Stimulated activated CD8-positive, alpha-beta memory T cell treated with anti-CD3 and anti-CD28 coated beads, Interleukin-7, amount 100 ng/mL, for 24 hours (primary cell): ENCODE results near the gene AMOT.

Source experiments
- DNase-seq: peaks from one replicate; pipeline ENCODE4 v3.0.0-alpha.2; 2020; ENCODE audit warnings: low read depth

The AMOT gene

DNA sequence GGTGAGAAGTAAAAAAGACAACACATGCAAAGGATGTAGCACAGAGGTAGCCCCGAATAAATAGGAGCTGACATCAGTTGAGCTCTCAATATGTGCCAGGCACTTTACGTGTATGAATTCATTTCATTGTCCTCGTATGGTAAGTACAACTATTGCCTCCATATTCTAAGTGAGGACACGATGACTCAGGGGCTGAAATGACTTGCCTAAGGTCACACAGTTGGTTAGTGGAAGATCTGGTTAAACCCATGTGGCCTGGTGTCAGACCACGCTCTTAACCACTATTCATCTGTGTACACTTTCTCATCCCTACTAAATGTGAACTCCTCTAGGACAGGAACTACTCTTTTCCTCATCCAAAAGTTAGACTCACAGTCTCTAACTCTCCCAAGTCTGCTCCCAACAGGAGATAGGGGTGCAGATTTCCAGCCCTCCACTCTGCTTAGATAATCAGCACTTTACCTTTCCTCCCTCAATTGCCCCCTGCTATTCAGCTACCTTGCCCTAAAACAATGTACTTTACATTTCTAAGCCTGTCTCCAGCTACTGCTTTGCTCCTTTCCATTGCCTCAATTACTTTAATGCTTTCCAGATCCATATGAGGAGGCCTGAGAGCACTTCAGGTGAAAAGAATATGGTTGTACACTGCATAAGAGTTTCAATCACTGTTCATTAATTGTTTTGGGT lies 102.1 kb downstream of the AMOT start:
- DNase-seq = no peak

DNA sequence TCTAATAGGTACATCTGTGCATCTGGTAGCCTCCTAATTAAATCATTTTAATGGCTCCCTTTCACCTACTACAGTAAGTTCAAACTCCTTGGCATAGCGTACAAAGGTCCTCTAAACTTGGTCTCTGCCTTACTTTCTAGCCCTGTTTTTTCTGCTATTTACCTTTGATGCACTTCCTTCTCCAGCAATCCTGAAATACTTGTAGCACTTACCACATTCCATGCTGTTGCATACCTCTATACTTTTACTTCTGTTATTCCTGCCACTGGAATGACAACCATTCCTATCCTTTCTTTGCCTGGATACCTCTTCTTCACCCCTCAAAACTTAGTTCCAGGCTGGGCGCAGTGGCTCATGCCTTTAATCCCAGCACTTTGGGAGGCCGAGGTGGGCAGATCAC lies 104.3 kb downstream of the AMOT start:
- no peak for DNase-seq

DNA sequence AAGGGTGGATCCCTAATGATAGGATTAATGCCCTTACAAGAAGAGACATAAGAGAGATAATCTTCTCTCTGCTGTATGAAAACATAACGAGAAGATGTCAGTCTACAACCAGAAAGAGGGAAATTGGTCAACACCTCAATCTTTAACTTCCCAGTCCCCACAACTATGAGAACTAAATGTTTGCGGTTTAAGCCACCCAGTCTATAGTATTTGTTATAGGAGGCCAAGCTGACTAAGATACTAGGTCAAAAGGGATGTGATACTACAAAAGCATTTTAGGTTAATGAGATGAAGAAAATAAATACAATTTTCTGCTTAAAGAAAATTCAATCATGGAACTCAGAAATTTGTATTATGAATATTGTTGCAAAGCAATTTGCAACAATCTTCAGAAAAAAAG lies 105.5 kb downstream of the AMOT start:
- DNase-seq = no peak

DNA sequence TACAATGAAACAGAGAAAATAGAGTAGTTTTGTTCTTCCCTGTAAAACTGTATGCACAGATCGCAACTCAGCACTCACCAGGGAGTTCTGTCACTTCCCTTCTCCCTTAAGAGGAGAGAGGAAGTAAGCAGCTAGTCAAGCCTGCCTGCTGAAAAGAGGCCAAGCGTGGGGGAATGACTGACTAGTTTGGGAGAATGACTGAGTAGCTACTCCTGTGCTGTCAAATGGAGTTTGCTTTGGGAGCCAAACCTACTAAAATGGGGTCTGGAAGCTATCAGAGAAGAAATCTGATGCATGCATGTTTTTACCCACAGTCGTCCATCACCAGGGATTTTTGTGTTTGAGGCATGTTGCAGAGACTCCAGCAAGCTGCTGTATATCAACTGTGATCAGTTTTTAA lies 106.3 kb downstream of the AMOT start:
- DNase-seq = no peak

DNA sequence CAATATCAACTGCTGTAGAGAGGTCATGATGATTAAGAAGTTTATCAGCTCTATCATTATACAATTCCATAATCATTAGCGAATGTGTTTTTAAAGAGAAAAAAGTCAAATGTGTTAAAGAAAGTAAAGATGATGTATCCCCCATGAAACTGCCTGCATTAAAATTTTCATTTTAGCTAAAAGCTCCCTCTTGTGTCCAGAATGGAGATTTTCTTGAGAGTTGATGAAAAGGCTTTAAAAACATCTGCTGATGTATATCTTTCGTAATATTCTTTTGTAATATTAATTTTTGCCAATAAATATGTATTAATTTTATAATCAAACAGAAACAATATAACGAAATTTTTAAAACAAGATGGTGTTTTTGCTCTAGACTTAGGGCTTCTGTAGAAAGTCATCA lies 108.8 kb downstream of the AMOT start:
- DNase-seq = no peak
